ENCODE measurements around the gene STX5. TPM values are rescaled to one million over a fixed set of nuclear protein-coding genes. Genes with fewer than 3 reads are reported as not detected.

STX5 gene
- total and polyA plus RNA-seq, 9 of the 15 experiments (the other 6 are each of a cell fraction or from before 2014, with no cell fraction given): 2.8 to 28.6 (median 23.7) TPM

DNA sequence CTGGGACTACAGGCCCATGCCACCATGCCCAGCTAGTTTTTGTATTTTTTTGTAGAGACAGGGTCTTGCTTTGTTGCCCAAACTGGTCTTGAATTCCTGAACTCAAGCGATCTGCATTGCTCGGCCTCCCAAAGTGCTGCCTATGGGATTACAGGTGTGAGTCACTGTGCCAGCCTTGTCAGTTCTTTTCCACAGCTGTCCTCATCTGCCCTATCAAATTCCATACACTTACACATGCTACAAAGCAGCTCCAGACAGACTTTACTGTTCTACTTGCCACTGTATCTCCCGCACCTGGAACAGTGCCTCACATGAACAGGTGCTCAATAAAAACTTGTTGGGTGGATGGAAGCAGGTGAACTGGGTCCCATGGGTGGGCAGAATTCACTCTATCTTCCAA is 8.2 kb downstream of the STX5 start (continued):
- TF ChIP-seq, protein P1, sequence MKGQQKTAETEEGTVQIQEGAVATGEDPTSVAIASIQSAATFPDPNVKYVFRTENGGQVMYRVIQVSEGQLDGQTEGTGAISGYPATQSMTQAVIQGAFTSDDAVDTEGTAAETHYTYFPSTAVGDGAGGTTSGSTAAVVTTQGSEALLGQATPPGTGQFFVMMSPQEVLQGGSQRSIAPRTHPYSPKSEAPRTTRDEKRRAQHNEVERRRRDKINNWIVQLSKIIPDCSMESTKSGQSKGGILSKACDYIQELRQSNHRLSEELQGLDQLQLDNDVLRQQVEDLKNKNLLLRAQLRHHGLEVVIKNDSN (CRISPR knock-in tag; IDR thresholded peaks at IDR 0.05): no peak

DNA sequence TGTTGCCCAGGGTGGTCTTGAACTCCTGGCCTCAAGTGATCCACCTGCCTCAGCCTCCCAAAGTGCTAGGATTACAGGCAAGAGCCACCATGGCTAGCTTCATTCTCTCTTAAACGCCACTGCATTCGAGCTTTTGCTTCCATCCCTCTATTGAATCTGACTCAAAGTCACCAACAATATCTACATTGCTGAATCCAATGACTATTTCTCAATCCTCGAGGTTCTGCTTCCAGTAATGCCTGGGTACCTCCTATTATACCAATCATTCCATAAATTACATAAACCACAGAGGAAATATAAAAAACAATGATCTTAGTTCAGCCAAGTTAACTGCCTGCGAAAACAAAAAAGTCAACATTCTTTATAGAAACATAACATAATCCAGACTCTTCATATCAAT is 14.7 kb downstream of the STX5 start:
- Histone ChIP-seq H3K9me3 (replicated peaks; ENCODE audit: control insufficient read depth, insufficient read depth, low read depth, low read length) (no peaks in the 10 kb centered on the region), H3K4me3 (no peak overlapping the region), H3K9ac (ENCODE audit: insufficient read depth in 1 of 2, low read depth in 2 of 2, low read length in 2 of 2) (no peak overlapping the region), H3K4me2 (ENCODE audit: insufficient read depth, low read length) (no peak overlapping the region), H3K27ac (ENCODE audit: extremely low read depth, low read depth, low read length) (no peak overlapping the region), H3K79me2 (ENCODE audit: control insufficient read depth, insufficient read depth, low read length) (no peaks in the 10 kb centered on the region), H4K20me1 (replicated peaks; ENCODE audit: control insufficient read depth, insufficient read depth, low read length) (no peaks in the 10 kb centered on the region), H3K9me1 (ENCODE audit: control insufficient read depth, insufficient read depth, low read length) (no peaks in the 10 kb centered on the region), H3K36me3 (ENCODE audit: control insufficient read depth, insufficient read depth, low read length) (peaks cover 23% of the 10 kb centered on the region; the same call in 2 of the 3 replicates), H2AFZ (ENCODE audit: low read depth, low read length) (no peak overlapping the region), H3K4me1 (replicated peaks in 1 of 2; ENCODE audit: control insufficient read depth in 2 of 2, insufficient read depth in 2 of 2, low read length in 2 of 2) (no peaks in the 10 kb centered on the region; a peak in 1 of 5 replicates), H3K27me3 (ENCODE audit: control insufficient read depth in 2 of 2, insufficient read depth in 2 of 2, low read length in 2 of 2) (no peaks in the 10 kb centered on the region)
- in situ Hi-C loops (cut with MboI): no loop called here
- FAIRE-seq (no peak), ATAC-seq (no peak), DNase-seq (ENCODE audit: extremely low read depth in 1 of 4, low spot score in 3 of 4) (no peak)
- ChIA-PET POLR2A (interaction anchor here (0.9 to 4.5 kb wide), 8 partner anchors 10 to 31 kb away, joined by 3 to 40 read pairs (median 10); partner anchors contain the start of genes NXF1, STX5 and TEX54), CTCF (ENCODE audit: low intra/inter-chr PET ratio) (no interaction called here)
- intact Hi-C loops (cut with micrococcal nuclease): no loop called here
- TF ChIP-seq CHCHD3 (CRISPR knock-in tag; IDR thresholded peaks at IDR 0.05) (no peak), ZNF589 (CRISPR knock-in tag; IDR thresholded peaks at IDR 0.05; ENCODE audit: low read depth) (no peak), MTA1 (IDR thresholded peaks at IDR 0.05; ENCODE audit: borderline replicate concordance) (no peak), CEBPB (tag; IDR thresholded peaks at IDR 0.05) (no peak)
- TF ChIP-seq, protein P2, sequence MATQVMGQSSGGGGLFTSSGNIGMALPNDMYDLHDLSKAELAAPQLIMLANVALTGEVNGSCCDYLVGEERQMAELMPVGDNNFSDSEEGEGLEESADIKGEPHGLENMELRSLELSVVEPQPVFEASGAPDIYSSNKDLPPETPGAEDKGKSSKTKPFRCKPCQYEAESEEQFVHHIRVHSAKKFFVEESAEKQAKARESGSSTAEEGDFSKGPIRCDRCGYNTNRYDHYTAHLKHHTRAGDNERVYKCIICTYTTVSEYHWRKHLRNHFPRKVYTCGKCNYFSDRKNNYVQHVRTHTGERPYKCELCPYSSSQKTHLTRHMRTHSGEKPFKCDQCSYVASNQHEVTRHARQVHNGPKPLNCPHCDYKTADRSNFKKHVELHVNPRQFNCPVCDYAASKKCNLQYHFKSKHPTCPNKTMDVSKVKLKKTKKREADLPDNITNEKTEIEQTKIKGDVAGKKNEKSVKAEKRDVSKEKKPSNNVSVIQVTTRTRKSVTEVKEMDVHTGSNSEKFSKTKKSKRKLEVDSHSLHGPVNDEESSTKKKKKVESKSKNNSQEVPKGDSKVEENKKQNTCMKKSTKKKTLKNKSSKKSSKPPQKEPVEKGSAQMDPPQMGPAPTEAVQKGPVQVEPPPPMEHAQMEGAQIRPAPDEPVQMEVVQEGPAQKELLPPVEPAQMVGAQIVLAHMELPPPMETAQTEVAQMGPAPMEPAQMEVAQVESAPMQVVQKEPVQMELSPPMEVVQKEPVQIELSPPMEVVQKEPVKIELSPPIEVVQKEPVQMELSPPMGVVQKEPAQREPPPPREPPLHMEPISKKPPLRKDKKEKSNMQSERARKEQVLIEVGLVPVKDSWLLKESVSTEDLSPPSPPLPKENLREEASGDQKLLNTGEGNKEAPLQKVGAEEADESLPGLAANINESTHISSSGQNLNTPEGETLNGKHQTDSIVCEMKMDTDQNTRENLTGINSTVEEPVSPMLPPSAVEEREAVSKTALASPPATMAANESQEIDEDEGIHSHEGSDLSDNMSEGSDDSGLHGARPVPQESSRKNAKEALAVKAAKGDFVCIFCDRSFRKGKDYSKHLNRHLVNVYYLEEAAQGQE (IDR thresholded peaks at IDR 0.05; ENCODE audit: borderline replicate concordance): no peak
- TF ChIP-seq, protein P2 (CRISPR knock-in tag; IDR thresholded peaks at IDR 0.05; ENCODE audit: low read depth): no peak
- 91% methylated on average over 4 of the region's 4 CpGs for WGBS (ENCODE audit: insufficient coverage, low coverage, missing lambda C conversion rate)
- no TSS peak for BruUV-seq (replicated peaks)

Measured in K562 (cell line).